CD14-positive monocyte (primary cell): ENCODE data around the gene LIMS2. TPM values are rescaled to one million over a fixed set of nuclear protein-coding genes. Genes with fewer than 3 reads are reported as not detected.

ENCODE experiments used
- DNase-seq, 3 donors: peaks; one replicate each; pipeline ENCODE4 v3.0.0-alpha.2; 2011 to 2022
- H2AFZ ChIP-seq: 2 replicates; pipeline ENCODE4 v1.6.0; 2012; ENCODE audit warnings: mild to moderate bottlenecking, low read depth, low read length, inconsistent platforms; ENCODE audit not compliant: insufficient read depth, poor library complexity, severe bottlenecking
- H3K27ac ChIP-seq, 2 donors: 1 replicate in 1 of 2; 2 replicates in 1 of 2; pipeline ENCODE4 v1.5.1; 2012 to 2013; ENCODE audit warnings: low read length in 2 of 2, control low read depth in 1 of 2, inconsistent platforms in 1 of 2, low read depth in 1 of 2, mild to moderate bottlenecking in 1 of 2
- H3K27me3 ChIP-seq, 2 donors: one replicate each; pipeline versions ENCODE4 v1.6.0 to v1.6.1; 2011 to 2013; ENCODE audit warnings: low read length in 2 of 2; ENCODE audit not compliant: control insufficient read depth in 2 of 2, insufficient read depth in 2 of 2
- H3K36me3 ChIP-seq, 2 donors: replicated peaks in 1 of 2; 1 replicate in 1 of 2; 2 replicates in 1 of 2; pipeline versions ENCODE4 v1.5.1 to v1.6.1; 2012 to 2013; ENCODE audit warnings: low read length in 2 of 2, control low read depth in 1 of 2, inconsistent platforms in 1 of 2, mild to moderate bottlenecking in 1 of 2; ENCODE audit not compliant: insufficient read depth in 2 of 2, control insufficient read depth in 1 of 2
- H3K4me1 ChIP-seq, 2 donors: 1 replicate in 1 of 2; 2 replicates in 1 of 2; pipeline versions ENCODE4 v1.5.1 to v1.6.1; 2012 to 2013; ENCODE audit warnings: low read length in 2 of 2, control low read depth in 1 of 2, inconsistent platforms in 1 of 2, mild to moderate bottlenecking in 1 of 2, moderate library complexity in 1 of 2; ENCODE audit not compliant: insufficient read depth in 2 of 2, control insufficient read depth in 1 of 2
- H3K4me2 ChIP-seq: replicated peaks from 2 replicates; pipeline ENCODE3; 2012; ENCODE audit warnings: low read length, moderate library complexity, mild to moderate bottlenecking; ENCODE audit not compliant: poor library complexity, severe bottlenecking; ENCODE audit errors: extremely low read depth
- H3K4me3 ChIP-seq, 3 experiments: fragments of 200-600 bp in 1 of 3; sonication (generic) in 1 of 3; replicated peaks in 1 of 3; 1 replicate in 2 of 3; 2 replicates in 1 of 3; pipeline ENCODE4 v1.5.1; 2011 to 2013; ENCODE audit warnings: low read length in 3 of 3, mild to moderate bottlenecking in 3 of 3, control low read depth in 2 of 3, low read depth in 2 of 3, inconsistent platforms in 1 of 3, moderate library complexity in 1 of 3
- H3K79me2 ChIP-seq: 2 replicates; pipeline ENCODE4 v1.6.0; 2012; ENCODE audit warnings: mild to moderate bottlenecking, control low read depth, inconsistent platforms, low read length, moderate library complexity; ENCODE audit not compliant: insufficient read depth
- H3K9ac ChIP-seq: 2 replicates; pipeline ENCODE4 v1.6.0; 2017; ENCODE audit warnings: low read length, mild to moderate bottlenecking; ENCODE audit not compliant: insufficient read depth, poor library complexity, severe bottlenecking
- H3K9me3 ChIP-seq, 2 donors: replicated peaks in 1 of 2; 1 replicate in 1 of 2; 2 replicates in 1 of 2; pipeline versions ENCODE4 v1.5.1 to v1.6.1; 2012 to 2013; ENCODE audit warnings: low read length in 2 of 2, control low read depth in 1 of 2; ENCODE audit not compliant: control insufficient read depth in 1 of 2, insufficient read depth in 1 of 2
- H4K20me1 ChIP-seq: 2 replicates; pipeline ENCODE4 v1.6.0; 2012; ENCODE audit warnings: mild to moderate bottlenecking, low read length, control low read depth, moderate library complexity; ENCODE audit not compliant: insufficient read depth
- H3K27ac Mint-ChIP-seq, 7 donors: one replicate each; pipeline ENCODE4 v1.8.0; 2020; ENCODE audit warnings: mild to moderate bottlenecking in 7 of 7, mixed read lengths in 7 of 7, moderate library complexity in 6 of 7, inconsistent platforms in 2 of 7
- H3K27me3 Mint-ChIP-seq, 3 donors: one replicate each; pipeline ENCODE4 v1.8.0; 2021 to 2022; ENCODE audit warnings: low read depth in 3 of 3, mild to moderate bottlenecking in 3 of 3, mixed read lengths in 3 of 3, moderate library complexity in 3 of 3, inconsistent platforms in 1 of 3
- H3K36me3 Mint-ChIP-seq, 2 donors: one replicate each; pipeline ENCODE4 v1.8.0; 2020; ENCODE audit warnings: mixed read lengths in 2 of 2, inconsistent platforms in 1 of 2, mild to moderate bottlenecking in 1 of 2
- H3K4me1 Mint-ChIP-seq: one replicate; pipeline ENCODE4 v1.8.0; 2020; ENCODE audit warnings: mild to moderate bottlenecking, mixed read lengths
- H3K4me3 Mint-ChIP-seq, 2 donors: one replicate each; pipeline ENCODE4 v1.8.0; 2020; ENCODE audit warnings: mild to moderate bottlenecking in 2 of 2, mixed read lengths in 2 of 2, moderate library complexity in 1 of 2
- H3K9me3 Mint-ChIP-seq, 7 donors: one replicate each; pipeline ENCODE4 v1.8.0; 2020 to 2022; ENCODE audit warnings: mixed read lengths in 7 of 7, mild to moderate bottlenecking in 6 of 7, moderate library complexity in 6 of 7, inconsistent platforms in 2 of 7
- CTCF ChIP-seq: fragments of 200-600 bp; IDR thresholded peaks from one replicate; pipeline ENCODE4 v1.8.0; 2022; ENCODE audit warnings: antibody characterized with exemption, mild to moderate bottlenecking
- WGBS: methylation state at CpG from one replicate; pipeline ENCODE4 v1.1.5; 2013; ENCODE audit warnings: missing lambda C conversion rate; ENCODE audit not compliant: insufficient coverage; 5-methylcytosine and 5-hydroxymethylcytosine counted together
- intact Hi-C, 2 donors: fragments of 100-400 bp; cut with micrococcal nuclease; formaldehyde crosslinking; loops; one replicate each; pipeline versions ENCODE4 v1.15.0 to v1.15.1; 2023
- polyA plus RNA-seq, 3 donors: library from polyadenylated mRNA; depleted of rRNA in 1 of 3; unstranded in 2 of 3; stranded (reverse) in 1 of 3; fragments of 300-500 nt in 2 of 3; fragments of >200 nt in 1 of 3; fragmentation: Illumina TruSeq in 2 of 3; gene quantifications; 1 replicate in 2 of 3; 2 replicates in 1 of 3; pipeline ENCODE4 v1.2.3, GENCODE V29; 2012 to 2021

The LIMS2 gene
- polyA plus RNA-seq, 3 donors, result 0.13 to 1.3 (median 0.23) TPM

- Histone ChIP-seq H3K27me3 (no peaks in the 10 kb centered on the region), H3K79me2 (no peaks in the 10 kb centered on the region), H3K4me1 (no peaks in the 10 kb centered on the region), H3K36me3 (no peaks in the 10 kb centered on the region), H3K9ac (no peak overlapping the region), H3K4me2 (no peak overlapping the region), H3K9me3 (peaks cover 0 to 1% of the 10 kb centered on the region in 2 donors), H4K20me1 (no peaks in the 10 kb centered on the region), H3K27ac (no peak overlapping the region), H2AFZ (no peak overlapping the region), H3K4me3 (no peak overlapping the region)
- peaks cover 10% of the 10 kb centered on the region for H3K4me1 Mint-ChIP-seq
- no peak overlapping the region for H3K4me3 Mint-ChIP-seq
- peaks cover 0 to 5% (median 4%) of the 10 kb centered on the region in 3 donors for H3K27me3 Mint-ChIP-seq
- intact Hi-C loops, result no loop called here
- H3K9me3 Mint-ChIP-seq, result peaks cover 0 to 2% (median under 1%) of the 10 kb centered on the region in 7 donors
- no peak for DNase-seq
- no peak for TF ChIP-seq CTCF
- no peaks in the 10 kb centered on the region for H3K36me3 Mint-ChIP-seq
- 96% methylated on average over 7 of the region's 8 CpGs for WGBS
- H3K27ac Mint-ChIP-seq, result no peak overlapping the region
Observed at GRCh38 chr2:127654838-127655175, 20.5 kb downstream of the LIMS2 start.

- DNase-seq, result no peak
- Histone ChIP-seq H3K79me2 (no peaks in the 10 kb centered on the region), H3K27ac (no peak overlapping the region), H3K9ac (no peak overlapping the region), H3K9me3 (no peaks in the 10 kb centered on the region), H2AFZ (no peak overlapping the region), H3K4me2 (no peak overlapping the region), H3K4me1 (peaks cover 5% of the 10 kb centered on the region in 2 donors), H3K27me3 (no peaks in the 10 kb centered on the region), H3K4me3 (no peak overlapping the region), H3K36me3 (no peaks in the 10 kb centered on the region), H4K20me1 (no peaks in the 10 kb centered on the region)
- Mint-ChIP-seq H3K27ac (peak overlapping the region in 1 of 7 donors; percentile 54), H3K4me1 (peaks cover 9% of the 10 kb centered on the region), H3K4me3 (no peak overlapping the region), H3K36me3 (no peaks in the 10 kb centered on the region), H3K27me3 (peaks cover 0 to 5% (median 4%) of the 10 kb centered on the region in 3 donors), H3K9me3 (peaks cover 0 to 2% (median 0%) of the 10 kb centered on the region in 7 donors)
- TF ChIP-seq CTCF, result no peak
- intact Hi-C loops, result no loop called here
- WGBS, result 96% methylated on average over 19 of the region's 24 CpGs
Observed at GRCh38 chr2:127654084-127654837, 21.1 kb downstream of the LIMS2 start.
